Activated T-cell treated with anti-CD3 and anti-CD28 coated beads, Interleukin-2, amount 50 U/mL, for 4 hours (primary cell): Measurements from ENCODE around the gene MUS81. TPM values are rescaled to one million over a fixed set of nuclear protein-coding genes. Genes with fewer than 3 reads are reported as not detected.

Experiments
- ATAC-seq, 2 donors: fragments of 200-7000 bp; cut with Tn5 transposase; one replicate each; pipeline ENCODE4 v1.10.0; 2021
- DNase-seq: peaks from one replicate; pipeline ENCODE4 v3.0.0-alpha.2; 2020
- H3K27me3 Mint-ChIP-seq: one replicate; pipeline ENCODE4 v1.8.0; 2021; ENCODE audit warnings: low read depth, mixed read lengths
- H3K36me3 Mint-ChIP-seq: one replicate; pipeline ENCODE4 v1.8.0; 2022; ENCODE audit warnings: mixed read lengths; ENCODE audit not compliant: insufficient read depth
- H3K4me1 Mint-ChIP-seq: one replicate; pipeline ENCODE4 v1.8.0; 2021; ENCODE audit warnings: low read depth, mixed read lengths
- H3K4me3 Mint-ChIP-seq: one replicate; pipeline ENCODE4 v1.8.0; 2021; ENCODE audit warnings: mild to moderate bottlenecking, moderate library complexity, mixed read lengths
- H3K9me3 Mint-ChIP-seq: one replicate; pipeline ENCODE4 v1.8.0; 2021; ENCODE audit warnings: mixed read lengths
- total RNA-seq, 3 donors: library from RNA; stranded (reverse); gene quantifications; one replicate each; pipeline ENCODE4 v1.2.1, GENCODE V29; 2021

MUS81 gene
- total RNA-seq, 3 donors from 2014 or later = 60.8 to 72.9 (median 60.8) TPM

DNA sequence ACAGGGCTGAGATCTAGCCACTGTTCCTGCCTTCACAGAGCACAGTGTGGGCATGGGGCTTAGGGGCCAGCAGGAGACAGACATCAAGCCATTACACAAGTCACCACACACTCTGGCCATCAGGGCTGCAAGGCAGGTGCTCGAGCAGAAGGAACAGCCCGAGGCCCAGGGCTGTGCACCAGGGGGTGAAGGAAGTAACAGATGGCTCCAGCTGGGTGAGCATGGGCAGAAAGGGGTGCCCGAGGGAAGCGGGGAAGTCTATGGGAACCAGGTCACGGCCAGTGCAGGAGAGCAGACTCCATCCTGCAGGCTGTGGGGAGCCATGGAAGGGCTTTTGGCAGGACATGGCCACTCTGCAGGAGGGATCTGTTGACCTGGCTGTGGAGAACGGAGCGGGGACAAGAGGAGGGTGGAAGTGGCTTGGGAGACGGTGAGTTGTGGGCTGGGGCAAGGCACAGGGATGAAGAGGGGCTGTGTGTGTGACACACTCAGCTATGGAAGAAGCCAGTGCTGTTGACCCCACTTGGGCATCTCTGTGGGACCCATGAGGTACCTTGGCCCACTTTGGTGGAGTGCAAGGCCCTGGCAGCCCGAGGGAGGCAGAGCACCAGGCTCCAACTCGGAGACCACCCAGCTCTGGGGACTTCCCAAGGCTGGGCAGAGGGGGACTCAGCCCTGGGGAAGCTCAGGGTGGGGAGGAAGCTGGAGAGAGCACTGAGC lies 55.0 kb downstream of the MUS81 start:
- no peak overlapping the region for H3K4me3 Mint-ChIP-seq
- ATAC-seq (no peak), DNase-seq (no peak)
- H3K27me3 Mint-ChIP-seq = peaks cover 3% of the 10 kb centered on the region
- H3K4me1 Mint-ChIP-seq = peaks cover 29% of the 10 kb centered on the region
- no peaks in the 10 kb centered on the region for H3K36me3 Mint-ChIP-seq
- no peaks in the 10 kb centered on the region for H3K9me3 Mint-ChIP-seq

DNA sequence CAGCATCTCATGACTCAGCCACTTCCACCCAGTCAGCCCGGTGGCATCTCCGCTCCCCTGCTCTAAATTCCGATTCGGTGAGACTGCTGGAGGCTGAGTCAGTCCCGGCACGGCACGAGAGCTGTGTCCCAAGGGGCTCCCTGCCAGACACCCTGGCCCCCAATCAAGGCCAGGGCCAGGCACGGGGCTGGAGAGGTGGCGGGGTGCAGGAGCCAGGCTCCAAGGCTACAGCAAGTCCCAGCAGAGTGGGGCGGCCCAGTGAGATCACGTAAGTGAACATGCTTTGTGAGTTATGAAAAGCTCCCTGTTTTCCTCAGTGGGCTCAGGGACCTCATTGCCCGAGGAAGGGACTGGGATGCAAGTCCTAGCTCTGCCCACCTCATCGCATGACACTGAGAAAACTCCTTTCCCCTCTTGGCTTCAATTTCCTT lies 55.6 kb downstream of the MUS81 start:
- Mint-ChIP-seq H3K4me1 (peaks cover 34% of the 10 kb centered on the region), H3K27me3 (peaks cover 3% of the 10 kb centered on the region), H3K4me3 (no peak overlapping the region), H3K36me3 (no peaks in the 10 kb centered on the region), H3K9me3 (no peaks in the 10 kb centered on the region)
- DNase-seq = no peak
- no peak for ATAC-seq

Other genes starting within 250 kb of the MUS81 start
- 10 to 100 TPM; 71.8 to 87.1 (median 74.3) TPM for gene MAP3K11, start 246.2 kb upstream of the MUS81 start, total RNA-seq
- 10 to 100 TPM; 55.8 to 59.7 (median 59.5) TPM for gene PCNX3, start 244.7 kb upstream of the MUS81 start, total RNA-seq
- 100 to 1,000 TPM in 1 of 3 donors, 10 to 100 TPM in 2; 80.0 to 101 (median 95.4) TPM for gene SIPA1, start 222.3 kb upstream of the MUS81 start, total RNA-seq
- 100 to 1,000 TPM; 108 to 118 (median 111) TPM for gene RELA, start 197.5 kb upstream of the MUS81 start, total RNA-seq
- 10 to 100 TPM; 81.7 to 96.5 (median 85.1) TPM for gene KAT5, start 148.2 kb upstream of the MUS81 start, total RNA-seq
- 100 to 1,000 TPM in 2 of 3 donors, 10 to 100 TPM in 1; 95.6 to 122 (median 115) TPM for gene RNASEH2C, start 139.6 kb upstream of the MUS81 start, total RNA-seq
- gene AP5B1, start 79.5 kb upstream of the MUS81 start, total RNA-seq = 10 to 100 TPM; 17.3 to 19.4 (median 17.4) TPM
- gene OVOL1, start 73.4 kb upstream of the MUS81 start, total RNA-seq = under 1 TPM in 2 of 3 donors, not detected in 1; 0.05 TPM
- 1 to 10 TPM in 1 of 3 donors, under 1 TPM in 2; 0.52 to 1.4 (median 0.56) TPM for gene SNX32, start 26.5 kb upstream of the MUS81 start, total RNA-seq
- gene CFL1, start 2.3 kb upstream of the MUS81 start, total RNA-seq = 1,000 to 10,000 TPM in 1 of 3 donors, 100 to 1,000 TPM in 2; 944 to 1,135 (median 977) TPM
- 1 to 10 TPM; 1.0 to 2.9 (median 2.0) TPM for gene EFEMP2, start 12.4 kb downstream of the MUS81 start, total RNA-seq
- 10 to 100 TPM in 2 of 3 donors, 1 to 10 TPM in 1; 8.4 to 12.3 (median 11.2) TPM for gene CTSW, start 19.4 kb downstream of the MUS81 start, total RNA-seq
- gene FIBP, start 28.0 kb downstream of the MUS81 start, total RNA-seq = 10 to 100 TPM; 72.8 to 86.1 (median 83.9) TPM
- 100 to 1,000 TPM in 1 of 3 donors, 10 to 100 TPM in 2; 77.8 to 116 (median 95.6) TPM for gene CCDC85B, start 30.2 kb downstream of the MUS81 start, total RNA-seq
- gene FOSL1, start 40.0 kb downstream of the MUS81 start, total RNA-seq = 10 to 100 TPM; 75.6 to 77.2 (median 76.9) TPM
- 10 to 100 TPM; 13.9 to 15.4 (median 14.0) TPM for gene C11orf68, start 58.6 kb downstream of the MUS81 start, total RNA-seq
- 100 to 1,000 TPM in 2 of 3 donors, 10 to 100 TPM in 1; 96.1 to 118 (median 106) TPM for gene DRAP1, start 59.0 kb downstream of the MUS81 start, total RNA-seq
- gene TSGA10IP, start 85.0 kb downstream of the MUS81 start, total RNA-seq = not detected
- gene SART1, start 101.3 kb downstream of the MUS81 start, total RNA-seq = 100 to 1,000 TPM in 2 of 3 donors, 10 to 100 TPM in 1; 90.8 to 105 (median 100) TPM
- gene EIF1AD, start 141.7 kb downstream of the MUS81 start, total RNA-seq = 10 to 100 TPM; 71.4 to 76.9 (median 76.0) TPM
- 100 to 1,000 TPM; 286 to 337 (median 326) TPM for gene BANF1, start 142.1 kb downstream of the MUS81 start, total RNA-seq
- gene CST6, start 151.6 kb downstream of the MUS81 start, total RNA-seq = 1 to 10 TPM in 1 of 3 donors, under 1 TPM in 2; 0.38 to 1.0 (median 0.45) TPM
- gene CATSPER1, start 166.0 kb downstream of the MUS81 start, total RNA-seq = not detected
- not detected for gene GAL3ST3, start 188.7 kb downstream of the MUS81 start, total RNA-seq
- gene SF3B2, start 191.9 kb downstream of the MUS81 start, total RNA-seq = 100 to 1,000 TPM; 368 to 384 (median 376) TPM
- gene PACS1, start 209.8 kb downstream of the MUS81 start, total RNA-seq = 10 to 100 TPM; 43.4 to 46.3 (median 44.8) TPM